ENCODE measurements around the gene MAP3K19. TPM values are rescaled to one million over a fixed set of nuclear protein-coding genes. Genes with fewer than 3 reads are reported as not detected.

Gene MAP3K19
- total and polyA plus RNA-seq, 2 of the 8 experiments (the other 6 are each of a cell fraction or from before 2014, with no cell fraction given) = not detected

- Histone ChIP-seq H3K56ac (replicated peaks; ENCODE audit: insufficient read length, low read depth, low read length) (peak overlapping the region; percentile 67), H4K20me1 (replicated peaks in 1 of 2; ENCODE audit: control insufficient read depth in 1 of 2, insufficient read depth in 2 of 2, low read length in 2 of 2) (peaks cover 0 to 4% of the 10 kb centered on the region in 2 experiments), H3K4me1 (replicated peaks in 1 of 4; ENCODE audit: control insufficient read depth in 3 of 4, insufficient read depth in 4 of 4, low read length in 3 of 4) (peaks cover 0 to 5% (median 1%) of the 10 kb centered on the region in 4 experiments; a peak in 2 of 7 replicates), H3K23ac (ENCODE audit: insufficient read length) (no peak overlapping the region), H4K5ac (ENCODE audit: insufficient read length, low read depth, low read length) (peak overlapping the region; percentile 67), H3K9me3 (ENCODE audit: insufficient read depth in 2 of 2, low read depth in 1 of 2, low read length in 1 of 2) (peaks cover 0 to 3% of the 10 kb centered on the region in 2 experiments; a peak in 1 of 4 replicates), H3K27ac (ENCODE audit: low read depth, low read length) (peak overlapping the region; percentile 77; the same call in 1 of the 2 replicates), H3K4me3 (ENCODE audit: extremely low read depth in 1 of 4, insufficient read depth in 2 of 4, low read depth in 3 of 4, low read length in 4 of 4) (peak overlapping the region; percentile 76 to 99 (median 85)), H2BK5ac (ENCODE audit: low read depth, low read length) (peak overlapping the region; percentile 55; the same call in 1 of the 2 replicates), H2AK5ac (ENCODE audit: low read depth, low read length) (no peak overlapping the region), H2BK12ac (ENCODE audit: low read depth, low read length) (no peak overlapping the region), H2BK20ac (ENCODE audit: low read length) (no peak overlapping the region), H2BK15ac (ENCODE audit: low read length) (no peak overlapping the region), H3K36me3 (ENCODE audit: control insufficient read depth in 2 of 4, insufficient read depth in 4 of 4, low read length in 3 of 4) (no peaks in the 10 kb centered on the region; a peak in 2 of 8 replicates), H4K8ac (ENCODE audit: extremely low read depth, insufficient read depth, low read length) (no peak overlapping the region), H3K79me2 (ENCODE audit: control insufficient read depth in 1 of 2, insufficient read depth in 2 of 2, low read length in 2 of 2) (peaks cover 21 to 37% of the 10 kb centered on the region in 2 experiments), H3K9ac (replicated peaks in 1 of 4; ENCODE audit: extremely low read depth in 1 of 4, low read depth in 3 of 4, low read length in 3 of 4) (peak overlapping the region in 3 of 4 experiments; percentile 75 to 79 (median 75); a peak in 6 of 7 replicates), H3K4ac (replicated peaks; ENCODE audit: insufficient read length, low read depth, low read length) (no peak overlapping the region), H2AFZ (ENCODE audit: low read length) (peak overlapping the region; percentile 70; the same call in 1 of the 2 replicates), H4K91ac (replicated peaks; ENCODE audit: insufficient read length, low read length) (no peak overlapping the region), H3K23me2 (ENCODE audit: low read depth, low read length) (no peaks in the 10 kb centered on the region; the same call in 1 of the 2 replicates), H2BK120ac (replicated peaks; ENCODE audit: low read depth, low read length) (no peak overlapping the region), H3K18ac (ENCODE audit: extremely low read depth, low read length) (0 out of 2 replicates have a peak overlapping the region, but pooled peaks have one; percentile 48), H3K14ac (ENCODE audit: insufficient read length) (no peak overlapping the region), H3K27me3 (replicated peaks in 1 of 4; ENCODE audit: control insufficient read depth in 3 of 4, extremely low read depth in 1 of 4, insufficient read depth in 3 of 4, low read length in 3 of 4) (no peaks in the 10 kb centered on the region), H3K79me1 (ENCODE audit: low read depth, low read length) (no peaks in the 10 kb centered on the region), H3K4me2 (ENCODE audit: insufficient read depth in 1 of 2, low read depth in 2 of 2, low read length in 2 of 2) (peak overlapping the region; percentile 62 to 79)
- no peak for DNase-seq (ENCODE audit: low read depth in 1 of 2, low spot score in 2 of 2)
- CTCF ChIA-PET (ENCODE audit: partially characterized antibody) = interaction anchor here (0.7 to 1.1 kb wide), 2 partner anchors 19 to 126 kb away, joined by 3 read pairs; no protein-coding TSS in a partner anchor
- POLR2A ChIA-PET (ENCODE audit: partially characterized antibody) = interaction anchor here (0.7 to 2.2 kb wide), 10 partner anchors 8 to 281 kb away, joined by 3 to 10 read pairs (median 4); partner anchors contain the start of gene TMEM163
- 36% methylated on average over 16 of the region's 16 CpGs; no CpG with 5 or more reads in 1 of the 2 experiments for whole genome bisulfite sequencing, 2 experiments (ENCODE audit: extremely low coverage in 1 of 2, insufficient coverage in 1 of 2, insufficient read length in 1 of 2, insufficient replicate concordance in 2 of 2, low coverage in 1 of 2, low lambda C conversion rate in 2 of 2, missing lambda C conversion rate in 1 of 2)
- FAIRE-seq = no peak
- no peak for TF ChIP-seq SP2 (IDR thresholded peaks at IDR 0.05; ENCODE audit: low read length)
- TF ChIP-seq SP4 (IDR thresholded peaks at IDR 0.05; ENCODE audit: low read length) = no peak
- no peak for TF ChIP-seq ZNF274 (IDR thresholded peaks at IDR 0.05; ENCODE audit: borderline replicate concordance, extremely low read depth, low read length)
- no peak for TF ChIP-seq KDM1A (IDR thresholded peaks at IDR 0.05; ENCODE audit: borderline replicate concordance, low read length)
- no peak for TF ChIP-seq ATF2 (IDR thresholded peaks at IDR 0.05; ENCODE audit: low read length)
- TF ChIP-seq TEAD4 (IDR thresholded peaks at IDR 0.05; ENCODE audit: low read depth, low read length) = no peak
- no peak for TF ChIP-seq FOSL1 (IDR thresholded peaks at IDR 0.05; ENCODE audit: insufficient read depth, low read depth, low read length)
- TF ChIP-seq ASH2L (IDR thresholded peaks at IDR 0.05; ENCODE audit: low read length) = no peak
- TF ChIP-seq TBP (IDR thresholded peaks at IDR 0.05; ENCODE audit: low read depth, low read length) = no peak
These were observed 129.8 kb downstream of the MAP3K19 start for GRCh38 chr2:134917360-134917865.

Measured in H1 (cell line).